Measurements from ENCODE around the gene AGPAT3.

GRCh38 chr21:43869486-43870325, 4.7 kb downstream of the AGPAT3 start:
- no peak for TF ChIP-seq CTCF (IDR thresholded peaks at IDR 0.05)
- no peak for TF ChIP-seq EZH2phosphoT487 (IDR thresholded peaks at IDR 0.05)
